ENCODE data around the gene UBE2R2.
"Not testable (repeated sequence)": the region's sequence is repeated elsewhere in the genome, so short reads cannot be mapped to it uniquely, and the experiment has no call there.

UBE2R2 gene, protein sequence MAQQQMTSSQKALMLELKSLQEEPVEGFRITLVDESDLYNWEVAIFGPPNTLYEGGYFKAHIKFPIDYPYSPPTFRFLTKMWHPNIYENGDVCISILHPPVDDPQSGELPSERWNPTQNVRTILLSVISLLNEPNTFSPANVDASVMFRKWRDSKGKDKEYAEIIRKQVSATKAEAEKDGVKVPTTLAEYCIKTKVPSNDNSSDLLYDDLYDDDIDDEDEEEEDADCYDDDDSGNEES

DNA sequence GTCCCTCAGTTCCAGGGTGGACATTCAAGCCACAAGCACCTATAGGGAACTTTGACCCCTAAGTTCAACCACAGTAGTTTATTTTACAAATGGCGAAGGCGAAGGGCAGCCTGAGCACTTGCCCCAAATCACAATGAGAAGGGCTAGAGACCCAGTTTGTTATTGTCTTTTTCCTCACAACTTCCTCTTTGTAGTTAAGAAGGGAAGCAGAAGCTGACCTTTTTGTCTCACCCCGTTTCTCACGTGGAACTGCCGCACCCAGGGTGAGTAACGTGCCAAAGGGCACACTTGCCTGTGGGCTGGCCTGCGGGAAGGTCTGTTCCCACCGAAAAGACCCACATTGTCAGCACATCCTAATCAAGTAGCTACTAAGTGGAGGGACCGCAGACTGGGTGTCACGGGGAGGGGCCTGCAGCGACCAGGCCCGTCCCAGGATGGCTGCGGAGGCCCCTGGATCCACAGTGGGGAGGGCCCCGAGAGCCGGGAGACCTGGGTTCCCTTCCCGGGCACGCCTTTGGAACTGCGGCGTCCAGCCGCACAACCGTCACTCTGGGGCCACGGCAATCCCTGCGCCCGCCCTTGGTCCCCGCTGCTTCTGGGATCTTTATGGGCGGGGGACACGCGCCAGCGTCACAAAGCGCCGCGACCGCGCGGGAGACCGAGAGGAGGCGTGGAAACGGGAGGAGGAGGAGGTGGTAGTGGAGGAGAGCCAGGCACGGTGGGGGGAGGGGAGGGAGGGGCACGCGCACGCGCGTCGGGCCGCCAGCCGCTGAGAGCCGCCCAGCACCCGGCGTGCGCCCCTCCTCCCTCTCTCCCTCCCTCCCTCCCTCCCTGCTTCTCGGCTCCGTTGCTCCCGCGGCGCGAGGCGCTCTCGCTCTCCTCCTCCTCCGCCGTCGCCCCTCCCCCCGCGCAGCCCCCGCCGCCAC lies at the start of gene UBE2R2:
TSS of gene UBE2R2 (plus strand) at position 834 of the 926 bp plus-strand sequence. CDS start 598 bp downstream, outside the sequence.
- Histone ChIP-seq H3K36me3 (ENCODE audit: insufficient read depth, low read length) (peaks cover 5% of the 10 kb centered on the region), H2AFZ (ENCODE audit: low read depth, low read length) (peak within 1 kb of the TSS; percentile 49), H3K4me3 (ENCODE audit: low read length) (peak within 1 kb of the TSS; percentile 76), H3K27me3 (ENCODE audit: insufficient read depth, low read length) (no peaks in the 10 kb centered on the region), H3K4me1 (ENCODE audit: insufficient read depth, low read length) (peaks cover 20% of the 10 kb centered on the region), H3K9me3 (ENCODE audit: low read length) (no peaks in the 10 kb centered on the region)

DNA sequence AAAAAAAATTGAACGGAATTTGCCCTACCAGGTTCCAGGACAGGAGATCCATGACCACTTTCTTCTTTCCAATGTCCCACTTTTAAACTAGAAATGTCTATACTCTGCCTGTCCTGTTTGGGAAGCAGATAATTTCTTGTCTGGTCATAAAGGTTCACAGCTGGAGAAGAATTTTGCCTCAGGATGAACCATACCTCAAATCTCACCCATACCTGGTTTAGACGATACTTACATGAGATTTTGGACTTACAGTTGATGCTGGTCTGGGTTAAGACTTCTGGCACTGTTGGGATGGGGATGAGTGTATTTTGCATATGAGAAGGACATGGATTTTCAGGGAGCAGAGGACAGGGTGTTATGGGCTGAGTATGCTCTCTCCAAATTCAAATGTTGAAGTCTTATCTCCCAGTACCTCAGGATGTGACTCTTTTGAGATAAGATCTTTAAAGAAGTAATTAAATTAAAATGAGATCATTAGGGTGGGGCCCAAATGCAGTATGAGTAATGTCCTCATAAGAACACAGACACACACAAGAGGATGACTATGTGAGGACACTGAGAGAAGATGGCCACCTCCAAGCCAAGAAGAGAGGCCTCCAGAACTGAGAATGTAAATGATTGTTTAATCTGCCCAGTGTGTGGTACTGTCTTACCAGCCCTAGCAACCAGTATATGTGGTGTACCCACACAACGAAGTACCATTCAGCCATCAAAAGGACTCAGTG lies 46.6 kb upstream of the UBE2R2 start:
- not testable (repeated sequence) for H3K4me1 ChIP-seq (ENCODE audit: insufficient read depth, low read length); H3K4me3 ChIP-seq (ENCODE audit: low read length); H3K27me3 ChIP-seq (ENCODE audit: insufficient read depth, low read length); H2AFZ ChIP-seq (ENCODE audit: low read depth, low read length); H3K36me3 ChIP-seq (ENCODE audit: insufficient read depth, low read length); H3K9me3 ChIP-seq (ENCODE audit: low read length)

DNA sequence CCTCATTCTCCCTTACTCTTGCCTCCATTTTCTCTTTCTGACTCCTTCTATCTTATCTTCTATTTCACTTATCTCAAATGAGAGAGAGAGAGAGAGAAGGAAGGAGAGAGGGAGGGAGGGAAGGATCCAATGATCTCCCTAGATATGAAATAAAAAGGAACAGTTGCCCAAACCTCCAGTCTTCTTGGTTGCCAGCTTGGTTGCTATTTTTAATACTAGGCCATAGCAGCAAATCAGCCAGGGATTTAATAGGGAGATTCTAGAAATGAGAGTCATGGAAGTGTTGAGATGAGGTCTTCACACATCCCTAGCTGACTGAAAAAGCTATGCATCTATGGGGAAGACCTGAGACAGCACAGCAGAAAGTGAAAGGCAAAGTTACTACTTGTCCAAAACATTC lies 43.8 kb upstream of the UBE2R2 start:
- not testable (repeated sequence) for H3K36me3 ChIP-seq (ENCODE audit: insufficient read depth, low read length); H2AFZ ChIP-seq (ENCODE audit: low read depth, low read length); H3K4me1 ChIP-seq (ENCODE audit: insufficient read depth, low read length); H3K27me3 ChIP-seq (ENCODE audit: insufficient read depth, low read length); H3K9me3 ChIP-seq (ENCODE audit: low read length); H3K4me3 ChIP-seq (ENCODE audit: low read length)

DNA sequence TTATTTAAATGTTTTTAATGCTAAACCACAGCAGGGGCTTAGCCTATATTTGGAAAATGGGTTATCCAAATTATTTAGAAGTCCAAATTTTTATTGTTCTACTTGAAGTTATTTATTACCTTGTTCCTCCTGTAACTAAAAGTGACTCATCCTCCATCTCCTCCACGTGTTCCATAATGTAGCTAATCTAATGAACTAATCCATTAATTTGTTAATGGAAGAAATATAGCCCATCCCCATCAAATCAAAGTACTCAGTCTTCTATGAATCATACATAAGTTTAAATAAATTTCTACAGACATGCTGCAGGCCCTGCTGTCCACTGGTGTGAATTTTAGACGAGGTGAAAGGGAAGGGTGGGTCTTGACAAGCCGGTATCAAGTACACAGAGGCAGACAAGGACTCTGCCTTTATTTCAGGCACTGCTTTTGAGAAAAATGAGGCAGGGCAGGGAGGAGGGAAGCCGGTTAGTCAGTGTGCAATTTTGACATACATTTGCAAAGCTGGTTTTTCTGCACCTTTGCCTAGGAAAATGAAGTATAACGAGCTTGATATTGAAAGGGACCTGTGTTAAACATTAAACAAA lies 42.8 kb upstream of the UBE2R2 start:
- H3K4me3 ChIP-seq (ENCODE audit: low read length); H2AFZ ChIP-seq (ENCODE audit: low read depth, low read length); H3K9me3 ChIP-seq (ENCODE audit: low read length); H3K27me3 ChIP-seq (ENCODE audit: insufficient read depth, low read length); H3K4me1 ChIP-seq (ENCODE audit: insufficient read depth, low read length); H3K36me3 ChIP-seq (ENCODE audit: insufficient read depth, low read length): not testable (repeated sequence)

DNA sequence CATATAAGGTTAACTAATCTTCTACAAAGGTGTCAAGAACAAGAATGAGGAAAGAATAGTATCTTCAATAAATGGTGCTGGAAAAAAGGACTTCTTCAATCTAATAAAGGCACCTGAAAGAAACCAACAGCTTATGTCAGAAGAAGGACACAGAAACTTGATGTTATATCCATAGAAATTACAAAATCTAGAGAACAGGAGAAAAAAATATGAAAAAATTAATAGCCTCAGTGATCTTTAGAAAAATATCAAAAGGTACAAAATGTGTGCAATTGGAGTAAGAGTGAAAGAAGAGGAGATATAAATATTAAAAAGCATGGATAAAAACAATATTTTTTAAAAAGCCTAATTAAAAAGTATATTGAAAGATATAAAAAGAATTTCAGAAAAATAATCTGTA lies 40.4 kb upstream of the UBE2R2 start:
- Histone ChIP-seq H3K36me3 (ENCODE audit: insufficient read depth, low read length) (no peaks in the 10 kb centered on the region), H2AFZ (ENCODE audit: low read depth, low read length) (no peak overlapping the region), H3K9me3 (ENCODE audit: low read length) (no peaks in the 10 kb centered on the region), H3K4me3 (ENCODE audit: low read length) (no peak overlapping the region), H3K27me3 (ENCODE audit: insufficient read depth, low read length) (no peaks in the 10 kb centered on the region), H3K4me1 (ENCODE audit: insufficient read depth, low read length) (no peaks in the 10 kb centered on the region)

DNA sequence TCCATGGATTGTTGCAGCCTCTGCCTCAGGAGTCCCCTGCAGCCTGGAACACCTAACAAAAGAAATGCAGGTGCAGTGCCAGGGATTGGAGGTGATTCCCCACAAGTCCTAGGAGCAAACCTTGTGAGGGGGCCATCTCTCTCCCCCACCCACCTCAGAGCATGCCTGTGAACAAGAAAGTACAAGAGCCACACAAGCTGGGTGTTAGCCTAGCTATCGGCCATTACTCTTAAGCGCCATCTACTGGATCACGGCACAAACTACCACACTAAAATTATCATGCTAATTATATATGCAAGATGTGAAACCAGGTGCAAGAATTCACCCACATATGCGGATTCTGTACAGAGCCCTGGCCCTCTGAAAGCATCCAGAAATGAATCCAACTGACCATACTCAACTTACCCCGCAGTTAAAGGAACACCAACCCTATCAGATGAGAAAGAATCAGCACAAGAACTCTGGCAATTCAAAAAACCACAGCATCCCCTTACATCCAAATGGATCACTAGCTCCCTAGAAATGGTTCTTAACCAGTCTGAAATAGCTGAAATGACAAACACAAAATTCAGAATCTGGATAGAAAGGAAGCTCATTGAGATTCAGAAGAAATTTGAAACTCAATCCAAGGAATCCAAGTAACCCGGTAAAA lies 38.1 kb upstream of the UBE2R2 start:
- Histone ChIP-seq H2AFZ (ENCODE audit: low read depth, low read length) (no peak overlapping the region), H3K36me3 (ENCODE audit: insufficient read depth, low read length) (no peaks in the 10 kb centered on the region), H3K4me3 (ENCODE audit: low read length) (no peak overlapping the region), H3K4me1 (ENCODE audit: insufficient read depth, low read length) (no peaks in the 10 kb centered on the region), H3K9me3 (ENCODE audit: low read length) (no peaks in the 10 kb centered on the region), H3K27me3 (ENCODE audit: insufficient read depth, low read length) (no peaks in the 10 kb centered on the region)

DNA sequence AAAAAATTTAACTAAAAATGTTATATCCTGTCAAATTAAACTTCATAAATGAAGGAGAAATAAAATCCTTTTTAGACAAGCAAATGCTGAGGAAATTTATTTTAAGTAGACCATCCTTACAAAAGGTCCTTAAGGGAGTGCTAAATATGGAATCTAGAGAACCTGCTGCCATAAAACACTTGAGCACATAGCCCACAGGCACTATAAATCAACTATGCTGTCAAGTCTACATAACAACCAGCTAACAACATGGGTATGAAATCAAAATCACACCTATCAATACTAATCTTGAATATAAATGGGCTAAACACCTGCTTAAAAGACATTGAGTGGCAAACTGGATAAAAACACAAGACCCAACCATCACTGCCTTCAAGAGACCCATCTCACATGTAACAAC lies 36.7 kb upstream of the UBE2R2 start:
- no peaks in the 10 kb centered on the region for H3K4me1 ChIP-seq (ENCODE audit: insufficient read depth, low read length)
- H2AFZ ChIP-seq (ENCODE audit: low read depth, low read length): no peak overlapping the region
- no peaks in the 10 kb centered on the region for H3K27me3 ChIP-seq (ENCODE audit: insufficient read depth, low read length)
- H3K4me3 ChIP-seq (ENCODE audit: low read length): no peak overlapping the region
- H3K36me3 ChIP-seq (ENCODE audit: insufficient read depth, low read length): no peaks in the 10 kb centered on the region
- no peaks in the 10 kb centered on the region for H3K9me3 ChIP-seq (ENCODE audit: low read length)

DNA sequence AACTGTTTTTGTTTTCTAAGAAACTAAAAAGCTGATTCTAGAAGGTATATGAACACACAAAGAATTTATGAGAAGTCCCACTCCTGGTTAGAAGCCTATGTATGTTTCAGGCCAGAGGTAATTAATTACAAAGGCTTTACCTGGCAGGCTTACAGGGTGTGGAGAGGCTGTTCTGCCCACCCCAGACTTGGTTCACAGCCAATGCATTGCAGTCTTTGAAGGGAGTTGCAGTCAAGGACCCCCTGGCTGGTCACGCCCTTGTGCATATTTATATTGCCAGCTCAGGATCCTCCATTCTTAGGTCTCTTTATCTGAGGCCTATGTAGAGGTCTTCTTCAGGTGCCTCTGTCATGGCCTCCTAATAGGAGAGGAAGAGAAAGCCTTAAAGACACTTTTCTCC lies 35.2 kb upstream of the UBE2R2 start:
- Histone ChIP-seq H3K9me3 (ENCODE audit: low read length) (no peaks in the 10 kb centered on the region), H3K4me1 (ENCODE audit: insufficient read depth, low read length) (no peaks in the 10 kb centered on the region), H3K27me3 (ENCODE audit: insufficient read depth, low read length) (no peaks in the 10 kb centered on the region), H3K4me3 (ENCODE audit: low read length) (no peak overlapping the region), H2AFZ (ENCODE audit: low read depth, low read length) (no peak overlapping the region), H3K36me3 (ENCODE audit: insufficient read depth, low read length) (no peaks in the 10 kb centered on the region)

DNA sequence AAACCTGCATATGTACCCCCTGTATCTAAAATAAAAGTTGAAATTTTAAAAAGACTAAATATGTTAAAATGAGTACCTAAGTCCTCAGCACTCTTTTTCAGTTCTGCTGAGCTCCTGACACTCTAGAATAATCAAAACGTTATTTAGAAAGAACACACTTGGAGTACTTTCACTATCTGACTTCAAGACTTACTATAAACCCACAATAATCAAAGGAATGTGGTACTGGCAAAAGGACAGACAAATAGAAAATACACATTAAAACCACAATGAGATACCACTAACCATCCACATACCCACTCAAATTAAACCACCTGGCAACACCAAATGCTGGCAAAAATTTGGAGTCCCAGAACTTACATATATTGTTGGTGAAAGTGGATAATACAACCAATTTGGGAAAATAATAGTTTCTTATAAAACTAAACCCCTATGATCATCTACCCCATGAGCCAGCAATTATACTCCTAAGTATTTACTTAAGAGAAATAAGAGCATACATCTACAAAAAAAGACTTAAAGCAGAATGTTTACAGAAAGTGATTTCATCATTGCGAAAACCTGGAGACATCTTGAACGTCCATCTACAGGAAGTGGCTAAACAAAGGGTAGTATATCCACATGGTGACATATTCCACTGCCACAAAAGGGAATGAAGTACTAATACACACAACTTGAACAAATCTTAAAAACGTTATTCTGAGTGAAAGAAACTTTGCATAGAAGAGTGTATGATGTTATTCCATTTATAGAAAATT lies 34.4 kb upstream of the UBE2R2 start:
- Histone ChIP-seq H3K27me3 (ENCODE audit: insufficient read depth, low read length) (no peaks in the 10 kb centered on the region), H2AFZ (ENCODE audit: low read depth, low read length) (no peak overlapping the region), H3K4me3 (ENCODE audit: low read length) (no peak overlapping the region), H3K4me1 (ENCODE audit: insufficient read depth, low read length) (no peaks in the 10 kb centered on the region), H3K36me3 (ENCODE audit: insufficient read depth, low read length) (no peaks in the 10 kb centered on the region), H3K9me3 (ENCODE audit: low read length) (no peaks in the 10 kb centered on the region)

DNA sequence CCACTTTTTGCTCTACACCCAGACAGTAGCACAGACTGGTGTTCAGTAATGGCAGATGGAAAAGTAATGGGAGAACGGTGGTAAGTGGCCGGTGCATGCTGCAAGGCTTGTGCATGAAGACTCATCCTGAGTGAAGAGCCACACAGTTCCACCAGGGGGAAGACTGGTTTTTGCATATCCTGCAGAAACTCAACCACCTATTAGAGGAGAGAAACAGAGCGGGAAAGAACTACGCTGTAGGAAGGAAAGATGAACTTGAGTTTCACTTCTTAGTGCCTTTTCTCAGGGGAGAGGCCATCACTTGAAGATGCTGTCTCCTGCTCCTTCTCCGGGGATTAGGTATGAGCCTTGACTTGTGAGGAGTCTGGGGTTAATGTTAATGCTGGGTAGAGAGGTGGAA lies 31.0 kb upstream of the UBE2R2 start:
- Histone ChIP-seq H3K36me3 (ENCODE audit: insufficient read depth, low read length) (no peaks in the 10 kb centered on the region), H3K4me1 (ENCODE audit: insufficient read depth, low read length) (no peaks in the 10 kb centered on the region), H2AFZ (ENCODE audit: low read depth, low read length) (no peak overlapping the region), H3K9me3 (ENCODE audit: low read length) (no peaks in the 10 kb centered on the region), H3K4me3 (ENCODE audit: low read length) (no peak overlapping the region), H3K27me3 (ENCODE audit: insufficient read depth, low read length) (no peaks in the 10 kb centered on the region)

DNA sequence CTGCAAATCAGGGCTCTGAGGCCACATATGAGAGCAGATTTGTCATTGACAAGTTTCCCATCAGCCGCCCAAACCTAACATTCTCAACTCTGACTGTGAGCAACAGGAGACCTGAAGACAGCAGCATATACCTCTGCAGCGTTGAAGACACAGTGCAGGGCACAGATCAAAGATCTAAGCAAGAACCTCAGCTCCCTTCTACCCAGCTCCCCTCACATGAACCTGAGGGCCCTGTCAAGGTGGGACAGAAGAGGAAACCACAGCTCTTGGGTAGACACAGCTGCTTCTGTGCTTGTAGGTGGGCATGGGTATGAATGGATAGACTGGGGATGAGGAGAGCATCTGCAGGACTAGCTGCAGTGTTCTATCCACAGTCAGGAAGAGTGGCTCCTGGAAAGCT lies 30.3 kb upstream of the UBE2R2 start:
- Histone ChIP-seq H3K36me3 (ENCODE audit: insufficient read depth, low read length) (no peaks in the 10 kb centered on the region), H3K27me3 (ENCODE audit: insufficient read depth, low read length) (no peaks in the 10 kb centered on the region), H3K9me3 (ENCODE audit: low read length) (no peaks in the 10 kb centered on the region), H2AFZ (ENCODE audit: low read depth, low read length) (no peak overlapping the region), H3K4me1 (ENCODE audit: insufficient read depth, low read length) (no peaks in the 10 kb centered on the region), H3K4me3 (ENCODE audit: low read length) (no peak overlapping the region)

DNA sequence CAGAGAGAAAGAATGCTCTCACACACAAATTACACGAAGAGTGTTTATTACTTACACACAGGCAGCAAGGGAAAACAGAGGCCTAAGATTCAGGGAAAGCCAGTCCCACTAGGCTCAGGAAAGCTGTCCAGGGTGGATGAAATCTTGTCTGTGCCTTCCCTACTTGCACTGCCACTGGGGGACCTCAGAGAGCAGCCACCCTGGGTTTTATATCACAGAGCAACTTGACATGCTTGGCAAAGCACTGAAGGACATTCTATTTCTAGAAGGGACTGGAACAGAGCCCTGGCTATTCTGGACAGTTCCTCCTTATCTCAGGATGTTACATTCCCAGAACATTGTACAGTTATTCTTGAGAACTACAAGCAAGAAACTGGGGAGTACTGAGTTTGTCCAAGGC lies 29.1 kb upstream of the UBE2R2 start:
- no peak overlapping the region for H3K4me3 ChIP-seq (ENCODE audit: low read length)
- H2AFZ ChIP-seq (ENCODE audit: low read depth, low read length): no peak overlapping the region
- H3K4me1 ChIP-seq (ENCODE audit: insufficient read depth, low read length): no peaks in the 10 kb centered on the region
- H3K9me3 ChIP-seq (ENCODE audit: low read length): no peaks in the 10 kb centered on the region
- H3K36me3 ChIP-seq (ENCODE audit: insufficient read depth, low read length): no peaks in the 10 kb centered on the region
- no peaks in the 10 kb centered on the region for H3K27me3 ChIP-seq (ENCODE audit: insufficient read depth, low read length)

Data from neuron (in vitro differentiated cells).